ENCODE results near the gene SEC62.

SEC62 gene

GRCh38 chr3:170022336-170022735 is 55.7 kb downstream of the SEC62 start:
- DNase-seq = no peak

GRCh38 chr3:170023165-170023564 is 56.6 kb downstream of the SEC62 start:
- DNase-seq = no peak

- DNase-seq = no peak
These were observed 58.0 kb downstream of the SEC62 start for GRCh38 chr3:170024581-170024980.

GRCh38 chr3:170027233-170028102 is 60.9 kb downstream of the SEC62 start:
- no peak for DNase-seq

- DNase-seq = no peak
These were observed 66.9 kb downstream of the SEC62 start for GRCh38 chr3:170033489-170033888.

GRCh38 chr3:170037463-170038433 is 71.1 kb downstream of the SEC62 start, which contains the start of gene GPR160:
TSS of gene GPR160 (plus strand) at chr3:170037995. CDS start at chr3:170083973, 45,978 bp downstream.
- peak; percentile 27 for DNase-seq

- no peak for DNase-seq
These were observed 72.0 kb downstream of the SEC62 start for GRCh38 chr3:170038434-170039110.

GRCh38 chr3:170040418-170040817 is 73.8 kb downstream of the SEC62 start:
- no peak for DNase-seq

GRCh38 chr3:170043506-170043905 is 76.9 kb downstream of the SEC62 start:
- DNase-seq = no peak

GRCh38 chr3:170044271-170044670 is 77.7 kb downstream of the SEC62 start:
- DNase-seq = no peak

- DNase-seq = no peak
These were observed 78.2 kb downstream of the SEC62 start for GRCh38 chr3:170044795-170045244.

GRCh38 chr3:170046269-170047132 is 79.9 kb downstream of the SEC62 start:
- DNase-seq = no peak

GRCh38 chr3:170047133-170047404 is 80.5 kb downstream of the SEC62 start:
- DNase-seq = no peak
